Suprapubic skin (tissue), 4 donors: ENCODE results near the gene UVSSA. TPM values are rescaled to one million over a fixed set of nuclear protein-coding genes. Genes with fewer than 3 reads are reported as not detected.

ENCODE experiments used
- DNase-seq, 2 donors: peaks; one replicate each; pipeline ENCODE4 v3.0.0-alpha.2; 2019; ENCODE audit warnings: low spot score in 2 of 2
- H3K27ac ChIP-seq: fragments of 200-600 bp; sonication (generic); one replicate; pipeline ENCODE4 v1.5.1; 2019
- H3K27me3 ChIP-seq: fragments of 200-600 bp; sonication (generic); one replicate; pipeline ENCODE4 v1.5.1; 2019
- H3K36me3 ChIP-seq: fragments of 200-600 bp; sonication (generic); one replicate; pipeline ENCODE4 v1.5.1; 2019
- H3K4me1 ChIP-seq: fragments of 200-600 bp; sonication (generic); one replicate; pipeline ENCODE4 v1.5.1; 2019
- H3K4me3 ChIP-seq: fragments of 200-600 bp; sonication (generic); one replicate; pipeline ENCODE4 v1.5.1; 2019; ENCODE audit warnings: mild to moderate bottlenecking
- H3K9me3 ChIP-seq: fragments of 200-600 bp; sonication (generic); one replicate; pipeline ENCODE4 v1.5.1; 2019
- CTCF ChIP-seq, 2 donors: fragments of 200-600 bp in 1 of 2; fragments of 450-650 bp in 1 of 2; sonication (generic) in 1 of 2; IDR thresholded peaks; one replicate each; pipeline ENCODE4 v1.5.1; 2016 to 2019; ENCODE audit warnings: antibody characterized with exemption in 2 of 2, mild to moderate bottlenecking in 1 of 2, moderate library complexity in 1 of 2
- EP300 ChIP-seq: sonication (generic); formaldehyde crosslinking; IDR thresholded peaks from one replicate; pipeline ENCODE4 v1.6.1; 2017; ENCODE audit warnings: antibody characterized with exemption
- POLR2A ChIP-seq, 2 donors: fragments of 450-650 bp; IDR thresholded peaks; one replicate each; pipeline ENCODE4 v1.6.1; 2017; ENCODE audit warnings: antibody characterized with exemption in 2 of 2, mild to moderate bottlenecking in 2 of 2, moderate library complexity in 2 of 2
- POLR2AphosphoS5 ChIP-seq, 3 donors: sonication (generic); formaldehyde crosslinking; IDR thresholded peaks; one replicate each; pipeline ENCODE4 v1.6.1; 2017; ENCODE audit warnings: antibody characterized with exemption in 3 of 3
- WGBS: methylation state at CpG from one replicate; pipeline ENCODE4 v1.1.5; 2018; 5-methylcytosine and 5-hydroxymethylcytosine counted together
- total RNA-seq, 4 donors: library from RNA; depleted of rRNA; stranded (reverse); fragments of >200 nt; gene quantifications; one replicate each; pipeline ENCODE4 v1.1.0, GENCODE V29; 2016

Gene UVSSA
- total RNA-seq, 4 donors from 2014 or later: 16.2 to 107 (median 24.9) TPM

GRCh38 chr4:1405636-1406393 lies 58.8 kb downstream of the UVSSA start:
- TF ChIP-seq EP300 (no peak), POLR2AphosphoS5 (IDR thresholded peaks at IDR 0.05) (no peak), POLR2A (IDR thresholded peaks at IDR 0.05) (no peak), CTCF (IDR thresholded peaks at IDR 0.05) (no peak)
- 0% methylated on average over 9 of the region's 90 CpGs for WGBS
- Histone ChIP-seq H3K4me3 (no peak overlapping the region), H3K9me3 (no peaks in the 10 kb centered on the region), H3K36me3 (no peaks in the 10 kb centered on the region), H3K27ac (no peak overlapping the region), H3K4me1 (peaks cover 50% of the 10 kb centered on the region), H3K27me3 (peaks cover 100% of the 10 kb centered on the region)
- no peak for DNase-seq

- WGBS: 5% methylated on average over 4 of the region's 91 CpGs
- H3K27me3 ChIP-seq: peaks cover 100% of the 10 kb centered on the region
Observed at GRCh38 chr4:1406394-1406980, 59.5 kb downstream of the UVSSA start, which contains the start of gene NKX1-1. TSS of gene NKX1-1 (minus strand) at chr4:1406442. CDS start at chr4:1406442, 0 bp downstream.

GRCh38 chr4:1406981-1407656 lies 60.1 kb downstream of the UVSSA start:
- no peak for DNase-seq
- H3K27me3 ChIP-seq: peaks cover 100% of the 10 kb centered on the region

More at GRCh38 chr4:1406394-1406980, 59.5 kb downstream of the UVSSA start, which contains the start of gene NKX1-1:
- Histone ChIP-seq H3K9me3 (no peaks in the 10 kb centered on the region), H3K4me1 (peaks cover 50% of the 10 kb centered on the region), H3K4me3 (no peak within 1 kb of the TSS), H3K27ac (no peak within 1 kb of the TSS), H3K36me3 (no peaks in the 10 kb centered on the region)
- DNase-seq: no peak
- TF ChIP-seq CTCF (IDR thresholded peaks at IDR 0.05) (no peak), POLR2A (IDR thresholded peaks at IDR 0.05) (no peak), EP300 (no peak), POLR2AphosphoS5 (IDR thresholded peaks at IDR 0.05) (no peak)

GRCh38 chr4:1407657-1408333 lies 60.8 kb downstream of the UVSSA start:
- Histone ChIP-seq H3K4me3 (no peak overlapping the region), H3K27me3 (peaks cover 100% of the 10 kb centered on the region), H3K36me3 (no peaks in the 10 kb centered on the region), H3K9me3 (no peaks in the 10 kb centered on the region), H3K4me1 (peaks cover 41% of the 10 kb centered on the region), H3K27ac (no peak overlapping the region)
- no peak for DNase-seq
- WGBS: 5% methylated on average over 24 of the region's 53 CpGs
- TF ChIP-seq CTCF (IDR thresholded peaks at IDR 0.05) (no peak), EP300 (no peak), POLR2A (IDR thresholded peaks at IDR 0.05) (no peak), POLR2AphosphoS5 (IDR thresholded peaks at IDR 0.05) (no peak)

More at GRCh38 chr4:1406981-1407656, 60.1 kb downstream of the UVSSA start:
- Histone ChIP-seq H3K4me3 (no peak overlapping the region), H3K27ac (no peak overlapping the region), H3K36me3 (no peaks in the 10 kb centered on the region), H3K4me1 (peaks cover 47% of the 10 kb centered on the region), H3K9me3 (no peaks in the 10 kb centered on the region)
- TF ChIP-seq CTCF (IDR thresholded peaks at IDR 0.05) (no peak), POLR2AphosphoS5 (IDR thresholded peaks at IDR 0.05) (no peak), EP300 (no peak), POLR2A (IDR thresholded peaks at IDR 0.05) (no peak)
- 18% methylated on average over 7 of the region's 50 CpGs for WGBS
